MV-4-11 (cell line): ENCODE data around the gene SULF2.

Source experiments
- DNase-seq: peaks from one replicate; lab custom pipeline; 2025; lab: John Stamatoyannopoulos, UW

Gene SULF2

GRCh38 chr20:47682028-47682783, 103.1 kb downstream of the SULF2 start:
- no peak for DNase-seq

- DNase-seq: peak; percentile 18
Observed at GRCh38 chr20:47680804-47681529, 104.3 kb downstream of the SULF2 start.

GRCh38 chr20:47679462-47679861, 105.8 kb downstream of the SULF2 start:
- no peak for DNase-seq

GRCh38 chr20:47678536-47678935, 106.7 kb downstream of the SULF2 start:
- no peak for DNase-seq

- DNase-seq: no peak
Observed at GRCh38 chr20:47677635-47678453, 107.4 kb downstream of the SULF2 start.

GRCh38 chr20:47676912-47677634, 108.2 kb downstream of the SULF2 start:
- DNase-seq: no peak

GRCh38 chr20:47676219-47676721, 109.0 kb downstream of the SULF2 start:
- no peak for DNase-seq

- DNase-seq: no peak
Observed at GRCh38 chr20:47675190-47676142, 109.8 kb downstream of the SULF2 start.

GRCh38 chr20:47674686-47675085, 110.6 kb downstream of the SULF2 start:
- DNase-seq: no peak

- no peak for DNase-seq
Observed at GRCh38 chr20:47674145-47674544, 111.1 kb downstream of the SULF2 start.

- no peak for DNase-seq
Observed at GRCh38 chr20:47673671-47673955, 111.7 kb downstream of the SULF2 start.

GRCh38 chr20:47672886-47673670, 112.2 kb downstream of the SULF2 start:
- no peak for DNase-seq

- no peak for DNase-seq
Observed at GRCh38 chr20:47672166-47672565, 113.1 kb downstream of the SULF2 start.

- no peak for DNase-seq
Observed at GRCh38 chr20:47670913-47671312, 114.4 kb downstream of the SULF2 start.

- no peak for DNase-seq
Observed at GRCh38 chr20:47669927-47670890, 115.1 kb downstream of the SULF2 start.

GRCh38 chr20:47669489-47669888, 115.8 kb downstream of the SULF2 start:
- DNase-seq: no peak

GRCh38 chr20:47669152-47669425, 116.2 kb downstream of the SULF2 start:
- DNase-seq: no peak

GRCh38 chr20:47668313-47669151, 116.7 kb downstream of the SULF2 start:
- DNase-seq: no peak
